Activated CD4-positive, alpha-beta memory T cell treated with anti-CD3 and anti-CD28 coated beads for 36 hours (primary cell): ENCODE data around the gene COG7. TPM values are rescaled to one million over a fixed set of nuclear protein-coding genes. Genes with fewer than 3 reads are reported as not detected.
"Not testable (repeated sequence)": the region's sequence is repeated elsewhere in the genome, so short reads cannot be mapped to it uniquely, and the experiment has no call there.

Source experiments
- CTCF ChIA-PET: fragments of 350-600 bp; sonication (Branson Sonifier 250); formaldehyde crosslinking; loops from one replicate; lab custom pipeline; 2021; ENCODE audit warnings: antibody characterized with exemption, inconsistent platforms; lab: Charles Lee
- POLR2A ChIA-PET: fragments of 350-600 bp; sonication (Branson Sonifier 250); formaldehyde crosslinking; loops from one replicate; lab custom pipeline; 2021; ENCODE audit warnings: antibody characterized with exemption; lab: Charles Lee
- DNase-seq: peaks from one replicate; pipeline ENCODE4 v3.0.0-alpha.2; 2020
- H3K27ac Mint-ChIP-seq: one replicate; pipeline ENCODE4 v1.8.0; 2021; ENCODE audit warnings: mixed read lengths
- H3K27me3 Mint-ChIP-seq: one replicate; pipeline ENCODE4 v1.8.0; 2021; ENCODE audit warnings: mixed read lengths
- H3K36me3 Mint-ChIP-seq: one replicate; pipeline ENCODE4 v1.8.0; 2021; ENCODE audit warnings: mixed read lengths
- H3K4me1 Mint-ChIP-seq: one replicate; pipeline ENCODE4 v1.8.0; 2021; ENCODE audit warnings: low read depth, mixed read lengths
- H3K4me3 Mint-ChIP-seq: one replicate; pipeline ENCODE4 v1.8.0; 2021; ENCODE audit warnings: mild to moderate bottlenecking, mixed read lengths
- H3K9me3 Mint-ChIP-seq: one replicate; pipeline ENCODE4 v1.8.0; 2021; ENCODE audit warnings: mixed read lengths
- intact Hi-C: fragments of 100-400 bp; cut with micrococcal nuclease; formaldehyde crosslinking; loops from one replicate; pipeline ENCODE4 v1.15.1; 2023
- total RNA-seq, 2 experiments: library from RNA; stranded (reverse); gene quantifications; one replicate each; pipeline ENCODE4 v1.2.3, GENCODE V29; 2021

Gene COG7
- total RNA-seq, 2 experiments from 2014 or later = 17.0 to 18.1 TPM

GRCh38 chr16:23491490-23492391, 38.8 kb upstream of the COG7 start:
- H3K9me3 Mint-ChIP-seq = no peaks in the 10 kb centered on the region
- ChIA-PET POLR2A (no interaction called here), CTCF (interaction anchor here (0.7 kb wide), 1 partner anchor 125 kb away, joined by 3 read pairs; no protein-coding TSS in a partner anchor)
- H3K4me3 Mint-ChIP-seq = no peak overlapping the region
- no peaks in the 10 kb centered on the region for H3K4me1 Mint-ChIP-seq
- DNase-seq = no peak
- no peaks in the 10 kb centered on the region for H3K27me3 Mint-ChIP-seq
- H3K27ac Mint-ChIP-seq = no peak overlapping the region
- peaks cover 29% of the 10 kb centered on the region for H3K36me3 Mint-ChIP-seq
- intact Hi-C loops = no loop called here

GRCh38 chr16:23486480-23486879, 33.5 kb upstream of the COG7 start:
- ChIA-PET CTCF (no interaction called here), POLR2A (no interaction called here)
- no peak for DNase-seq
- no peaks in the 10 kb centered on the region for H3K9me3 Mint-ChIP-seq
- intact Hi-C loops = no loop called here
- H3K4me3 Mint-ChIP-seq = no peak overlapping the region
- H3K27me3 Mint-ChIP-seq = no peaks in the 10 kb centered on the region
- peaks cover 2% of the 10 kb centered on the region for H3K4me1 Mint-ChIP-seq
- H3K36me3 Mint-ChIP-seq = peaks cover 45% of the 10 kb centered on the region
- H3K27ac Mint-ChIP-seq = no peak overlapping the region

- Mint-ChIP-seq H3K27me3 (no peaks in the 10 kb centered on the region), H3K4me3 (no peak overlapping the region)
Observed at GRCh38 chr16:23485841-23486240, 32.9 kb upstream of the COG7 start.

GRCh38 chr16:23485257-23485614, 32.2 kb upstream of the COG7 start:
- ChIA-PET CTCF (no interaction called here), POLR2A (no interaction called here)
- no peaks in the 10 kb centered on the region for H3K9me3 Mint-ChIP-seq
- no peaks in the 10 kb centered on the region for H3K27me3 Mint-ChIP-seq
- H3K36me3 Mint-ChIP-seq = peaks cover 44% of the 10 kb centered on the region
- DNase-seq = no peak
- no peak overlapping the region for H3K27ac Mint-ChIP-seq
- peaks cover 2% of the 10 kb centered on the region for H3K4me1 Mint-ChIP-seq
- intact Hi-C loops = no loop called here
- H3K4me3 Mint-ChIP-seq = no peak overlapping the region

More at GRCh38 chr16:23485841-23486240, 32.9 kb upstream of the COG7 start:
- no peak for DNase-seq
- CTCF ChIA-PET = no interaction called here
- intact Hi-C loops = no loop called here
- Mint-ChIP-seq H3K4me1 (peaks cover 2% of the 10 kb centered on the region), H3K36me3 (peaks cover 43% of the 10 kb centered on the region), H3K9me3 (no peaks in the 10 kb centered on the region), H3K27ac (no peak overlapping the region)
- POLR2A ChIA-PET = no interaction called here

- intact Hi-C loops = no loop called here
- H3K27ac Mint-ChIP-seq = no peak overlapping the region
- peaks cover 45% of the 10 kb centered on the region for H3K36me3 Mint-ChIP-seq
- no peak overlapping the region for H3K4me3 Mint-ChIP-seq
- no peak for DNase-seq
- H3K27me3 Mint-ChIP-seq = no peaks in the 10 kb centered on the region
- ChIA-PET POLR2A (no interaction called here), CTCF (no interaction called here)
- H3K9me3 Mint-ChIP-seq = no peaks in the 10 kb centered on the region
- peaks cover 2% of the 10 kb centered on the region for H3K4me1 Mint-ChIP-seq
Observed at GRCh38 chr16:23484510-23485256, 31.7 kb upstream of the COG7 start.

- H3K9me3 Mint-ChIP-seq, H3K4me1 Mint-ChIP-seq, CTCF ChIA-PET, POLR2A ChIA-PET, H3K27me3 Mint-ChIP-seq, H3K4me3 Mint-ChIP-seq, intact Hi-C loops: not testable (repeated sequence)
- DNase-seq = peak; percentile 14
- Mint-ChIP-seq H3K27ac (peak overlapping the region; percentile 40), H3K36me3 (peaks cover 55% of the 10 kb centered on the region)
Observed at GRCh38 chr16:23483492-23483891, 30.5 kb upstream of the COG7 start.

- POLR2A ChIA-PET = no interaction called here
- H3K36me3 Mint-ChIP-seq = peaks cover 57% of the 10 kb centered on the region
- CTCF ChIA-PET = no interaction called here
Observed at GRCh38 chr16:23482778-23483177, 29.8 kb upstream of the COG7 start.

GRCh38 chr16:23480257-23480656, 27.3 kb upstream of the COG7 start:
- no peak overlapping the region for H3K27ac Mint-ChIP-seq
- CTCF ChIA-PET = interaction anchor here (2.6 kb wide), 1 partner anchor 44 kb away, joined by 11 read pairs; no protein-coding TSS in a partner anchor
- intact Hi-C loops = no loop called here
- H3K27me3 Mint-ChIP-seq = no peaks in the 10 kb centered on the region
- peaks cover 42% of the 10 kb centered on the region for H3K36me3 Mint-ChIP-seq
- POLR2A ChIA-PET = no interaction called here
- DNase-seq = no peak
- H3K4me3 Mint-ChIP-seq = no peak overlapping the region
- H3K4me1 Mint-ChIP-seq = peaks cover 2% of the 10 kb centered on the region
- H3K9me3 Mint-ChIP-seq = no peaks in the 10 kb centered on the region

More at GRCh38 chr16:23482778-23483177, 29.8 kb upstream of the COG7 start:
- no peaks in the 10 kb centered on the region for H3K27me3 Mint-ChIP-seq
- H3K4me3 Mint-ChIP-seq = no peak overlapping the region
- DNase-seq = peak; percentile 52
- no peaks in the 10 kb centered on the region for H3K9me3 Mint-ChIP-seq
- peak overlapping the region; percentile 40 for H3K27ac Mint-ChIP-seq
- intact Hi-C loops = no loop called here
- H3K4me1 Mint-ChIP-seq = peaks cover 2% of the 10 kb centered on the region

- Mint-ChIP-seq H3K4me1 (peaks cover 2% of the 10 kb centered on the region), H3K27ac (no peak overlapping the region), H3K4me3 (no peak overlapping the region), H3K27me3 (no peaks in the 10 kb centered on the region), H3K9me3 (no peaks in the 10 kb centered on the region), H3K36me3 (peaks cover 43% of the 10 kb centered on the region)
- intact Hi-C loops = no loop called here
- ChIA-PET POLR2A (no interaction called here), CTCF (interaction anchor here (1.0 to 2.6 kb wide), 2 partner anchors 43 to 118 kb away, joined by 3 to 11 read pairs; no protein-coding TSS in a partner anchor)
- no peak for DNase-seq
Observed at GRCh38 chr16:23479138-23479537, 26.1 kb upstream of the COG7 start.

- intact Hi-C loops = no loop called here
- Mint-ChIP-seq H3K4me1 (peaks cover 2% of the 10 kb centered on the region), H3K9me3 (no peaks in the 10 kb centered on the region), H3K27ac (no peak overlapping the region), H3K4me3 (no peak overlapping the region), H3K36me3 (peaks cover 48% of the 10 kb centered on the region), H3K27me3 (no peaks in the 10 kb centered on the region)
- DNase-seq = no peak
- ChIA-PET POLR2A (no interaction called here), CTCF (interaction anchor here (1.0 to 2.6 kb wide), 2 partner anchors 43 to 118 kb away, joined by 3 to 11 read pairs; no protein-coding TSS in a partner anchor)
Observed at GRCh38 chr16:23478566-23478965, 25.6 kb upstream of the COG7 start.

GRCh38 chr16:23476289-23476688, 23.3 kb upstream of the COG7 start:
- intact Hi-C loops = no loop called here
- DNase-seq = no peak
- H3K9me3 Mint-ChIP-seq = no peaks in the 10 kb centered on the region
- H3K36me3 Mint-ChIP-seq = peaks cover 37% of the 10 kb centered on the region
- no peak overlapping the region for H3K4me3 Mint-ChIP-seq
- H3K27ac Mint-ChIP-seq = no peak overlapping the region
- no peaks in the 10 kb centered on the region for H3K4me1 Mint-ChIP-seq
- POLR2A ChIA-PET = interaction anchor here (0.6 kb wide), 1 partner anchor 54 kb away, joined by 3 read pairs; no protein-coding TSS in a partner anchor
- no peaks in the 10 kb centered on the region for H3K27me3 Mint-ChIP-seq
- CTCF ChIA-PET = no interaction called here

GRCh38 chr16:23469814-23470213, 16.8 kb upstream of the COG7 start:
- Mint-ChIP-seq H3K27me3 (no peaks in the 10 kb centered on the region), H3K27ac (no peak overlapping the region), H3K4me3 (no peak overlapping the region), H3K36me3 (peaks cover 30% of the 10 kb centered on the region), H3K9me3 (no peaks in the 10 kb centered on the region), H3K4me1 (no peaks in the 10 kb centered on the region)
- ChIA-PET CTCF (no interaction called here), POLR2A (no interaction called here)
- intact Hi-C loops = no loop called here
- DNase-seq = no peak
